Fibroblast of villous mesenchyme (primary cell): ENCODE measurements around the gene CPM. TPM values are rescaled to one million over a fixed set of nuclear protein-coding genes. Genes with fewer than 3 reads are reported as not detected.
"Not testable (repeated sequence)": the region's sequence is repeated elsewhere in the genome, so short reads cannot be mapped to it uniquely, and the experiment has no call there.

ENCODE experiments used
- DNase-seq: peaks from one replicate; pipeline ENCODE4 v3.0.0-alpha.2; 2010; ENCODE audit warnings: low read depth
- H3K4me3 ChIP-seq: 2 replicates; pipeline ENCODE4 v1.5.1; 2011; ENCODE audit warnings: low read depth, mild to moderate bottlenecking, low read length
- CTCF ChIP-seq: IDR thresholded peaks from 2 replicates; pipeline ENCODE4 v1.5.1; 2012; ENCODE audit warnings: low read depth, mild to moderate bottlenecking, low read length; ENCODE audit not compliant: insufficient read depth
- total RNA-seq: library from RNA; depleted of rRNA; stranded (reverse); fragments of >200 nt; gene quantifications from 2 replicates; pipeline ENCODE4 v1.2.3, GENCODE V29; 2012

Gene CPM
- total RNA-seq, 1 donor = 23.3 TPM

GRCh38 chr12:68827895-68828671 lies 104.9 kb downstream of the CPM start:
- H3K4me3 ChIP-seq = no peak overlapping the region
- DNase-seq = no peak
- no peak for TF ChIP-seq CTCF

- H3K4me3 ChIP-seq = no peak overlapping the region
- no peak for TF ChIP-seq CTCF
- no peak for DNase-seq
These were observed 107.3 kb downstream of the CPM start for GRCh38 chr12:68825569-68826217.

GRCh38 chr12:68824597-68825250 lies 108.2 kb downstream of the CPM start:
- no peak for TF ChIP-seq CTCF
- no peak for DNase-seq
- H3K4me3 ChIP-seq = no peak overlapping the region

GRCh38 chr12:68824131-68824530 lies 108.8 kb downstream of the CPM start:
- TF ChIP-seq CTCF = no peak
- DNase-seq = no peak
- no peak overlapping the region for H3K4me3 ChIP-seq

- no peak overlapping the region for H3K4me3 ChIP-seq
- peak; percentile 25 for DNase-seq
- no peak for TF ChIP-seq CTCF
These were observed 109.3 kb downstream of the CPM start for GRCh38 chr12:68823696-68824095.

GRCh38 chr12:68821357-68822188 lies 111.4 kb downstream of the CPM start:
- TF ChIP-seq CTCF = no peak
- H3K4me3 ChIP-seq = no peak overlapping the region
- DNase-seq = no peak

GRCh38 chr12:68819481-68819880 lies 113.5 kb downstream of the CPM start:
- not testable (repeated sequence) for H3K4me3 ChIP-seq

More at GRCh38 chr12:68819481-68819880, 113.5 kb downstream of the CPM start:
- DNase-seq = not testable (repeated sequence)
